SH-SY5Y (cell line): ENCODE data around the gene NEGR1.

ENCODE experiments used
- GATA2 ChIP-seq: IDR thresholded peaks from 2 replicates; pipeline ENCODE4 v1.6.1; 2011; ENCODE audit warnings: mild to moderate bottlenecking, low read depth, low read length
- GATA3 ChIP-seq: IDR thresholded peaks from 2 replicates; pipeline ENCODE4 v1.6.1; 2011; ENCODE audit warnings: low read depth, mild to moderate bottlenecking, low read length, moderate library complexity

- TF ChIP-seq GATA2 = no peak
- TF ChIP-seq GATA3 = no peak
Observed at GRCh38 chr1:71414179-71414578, 868.2 kb downstream of the NEGR1 start.
